K562 (cell line): ENCODE data around the gene TXLNA. TPM values are rescaled to one million over a fixed set of nuclear protein-coding genes. Genes with fewer than 3 reads are reported as not detected.

Experiments
- BMI1 ChIP-seq: fragments of 150-350 bp; IDR thresholded peaks from 2 replicates; pipeline ENCODE4 v1.6.1; 2014; ENCODE audit warnings: low read length
- C11orf30 ChIP-seq: fragments of 450-650 bp; IDR thresholded peaks from 2 replicates; pipeline ENCODE4 v1.6.1; 2016; ENCODE audit warnings: low read depth, mild to moderate bottlenecking
- CBX1 ChIP-seq: sonication (generic); IDR thresholded peaks from 2 replicates; pipeline ENCODE4 v1.6.1; 2016; ENCODE audit warnings: antibody characterized with exemption, low read depth, mild to moderate bottlenecking
- DDX20 ChIP-seq: fragments of 450-650 bp; IDR thresholded peaks from 2 replicates; pipeline ENCODE4 v1.6.1; 2016; ENCODE audit warnings: missing genetic modification characterization, low read depth, mild to moderate bottlenecking, missing compliant biosample characterization, moderate library complexity
- ETV6 ChIP-seq, 3 experiments: fragments of 150-350 bp in 1 of 3; sonication (generic) in 1 of 3; formaldehyde crosslinking in 1 of 3; IDR thresholded peaks; 2 replicates each; pipeline versions ENCODE4 v1.6.1 to v1.8.0; 2014 to 2022; ENCODE audit warnings: borderline replicate concordance in 2 of 3, low read depth in 2 of 3, antibody characterized with exemption in 1 of 3, low read length in 1 of 3, mild to moderate bottlenecking in 1 of 3, missing genetic modification reagents in 1 of 3
- EWSR1 ChIP-seq: fragments of 450-650 bp; IDR thresholded peaks from 2 replicates; pipeline ENCODE4 v1.6.1; 2018; ENCODE audit warnings: borderline replicate concordance, mild to moderate bottlenecking, low read depth, moderate library complexity; ENCODE audit not compliant: partially characterized antibody
- GABPB2 ChIP-seq: fragments of 250-450 bp; sonication (Bioruptor Pico); conservative IDR thresholded peaks from 2 replicates; pipeline ENCODE4 v1.5.1; 2021; ENCODE audit warnings: mild to moderate bottlenecking
- GATAD2A ChIP-seq: fragments of 450-650 bp; IDR thresholded peaks from 2 replicates; pipeline ENCODE4 v1.6.1; 2017
- PHF20 ChIP-seq: fragments of 450-650 bp; IDR thresholded peaks from 2 replicates; pipeline ENCODE4 v1.6.1; 2018; ENCODE audit not compliant: partially characterized antibody
- SIN3B ChIP-seq: fragments of 450-650 bp; IDR thresholded peaks from 2 replicates; pipeline ENCODE4 v1.6.1; 2017; ENCODE audit warnings: low read depth, mild to moderate bottlenecking, moderate library complexity
- ZNF324 ChIP-seq: fragments of 250-450 bp; sonication (Bioruptor Pico); IDR thresholded peaks from 2 replicates; pipeline ENCODE4 v1.4.0; 2020; ENCODE audit warnings: mild to moderate bottlenecking
- ZNF699 ChIP-seq: fragments of 250-450 bp; sonication (Bioruptor Pico); IDR thresholded peaks from 2 replicates; pipeline ENCODE4 v1.8.0; 2021; ENCODE audit warnings: mild to moderate bottlenecking, moderate library complexity; ENCODE audit not compliant: insufficient replicate concordance
- polyA plus RNA-seq, 8 experiments: library from polyadenylated mRNA; depleted of rRNA in 4 of 8; stranded (reverse) in 5 of 8; unstranded in 3 of 8; fragments of >200 nt; fragmentation: Nextera tagmentation in 2 of 8; fragmentation: Illumina TruSeq in 1 of 8; extraction: Ambion mirVana in 2 of 8; extraction: Trizol in 1 of 8; gene quantifications; 2 replicates each; pipeline versions ENCODE4 v1.2.1 to v1.2.3, GENCODE V29; 2011 to 2014; ENCODE audit warnings: inconsistent platforms in 1 of 8, missing spikeins in 1 of 8
- total RNA-seq, 7 experiments: library from RNA; depleted of rRNA in 6 of 7; stranded (reverse); fragments of >200 nt in 6 of 7; fragmentation: Illumina TruSeq in 2 of 7; extraction: Trizol in 2 of 7; gene quantifications; 2 replicates each; pipeline versions ENCODE4 v1.2.1 to v1.2.3, GENCODE V29; 2011 to 2021; ENCODE audit warnings: low replicate concordance in 1 of 7
- TF ChIP-seq, protein P1 (sequence below): IDR thresholded peaks from 3 replicates; pipeline ENCODE4 v1.6.1; 2011; ENCODE audit warnings: borderline replicate concordance, mild to moderate bottlenecking, moderate library complexity; ENCODE audit not compliant: insufficient read length; ENCODE audit errors: extremely low read depth
- TF ChIP-seq, protein P2 (sequence below): fragments of 450-650 bp; formaldehyde crosslinking; IDR thresholded peaks from 2 replicates; pipeline ENCODE4 v1.4.0; 2022; ENCODE audit warnings: missing genetic modification characterization
- TF ChIP-seq, protein P3 (sequence below): fragments of 250-450 bp; sonication (Bioruptor Pico); IDR thresholded peaks from 2 replicates; pipeline ENCODE4 v1.5.0; 2020; ENCODE audit warnings: mild to moderate bottlenecking, borderline replicate concordance
- TF ChIP-seq, protein P4 (sequence below), 3 experiments: IDR thresholded peaks in 2 of 3; conservative IDR thresholded peaks in 1 of 3; 2 replicates each; pipeline ENCODE4 v1.5.1; 2011 to 2012; ENCODE audit warnings: low read length in 3 of 3, mild to moderate bottlenecking in 3 of 3, control low read depth in 2 of 3, improper control_type of control experiment in 1 of 3, inconsistent platforms in 1 of 3, low read depth in 1 of 3, mixed read lengths in 1 of 3, moderate library complexity in 1 of 3; ENCODE audit not compliant: insufficient read depth in 2 of 3
- TF ChIP-seq, protein P5 (sequence below): sonication (generic); formaldehyde crosslinking; IDR thresholded peaks from 2 replicates; pipeline ENCODE4 v1.8.0; 2022; ENCODE audit warnings: mild to moderate bottlenecking, low read depth, missing genetic modification reagents

The TXLNA gene
- total and polyA plus RNA-seq, 9 of the 15 experiments (the other 6 are each of a cell fraction or from before 2014, with no cell fraction given), result 9.2 to 54.5 (median 39.3) TPM

DNA sequence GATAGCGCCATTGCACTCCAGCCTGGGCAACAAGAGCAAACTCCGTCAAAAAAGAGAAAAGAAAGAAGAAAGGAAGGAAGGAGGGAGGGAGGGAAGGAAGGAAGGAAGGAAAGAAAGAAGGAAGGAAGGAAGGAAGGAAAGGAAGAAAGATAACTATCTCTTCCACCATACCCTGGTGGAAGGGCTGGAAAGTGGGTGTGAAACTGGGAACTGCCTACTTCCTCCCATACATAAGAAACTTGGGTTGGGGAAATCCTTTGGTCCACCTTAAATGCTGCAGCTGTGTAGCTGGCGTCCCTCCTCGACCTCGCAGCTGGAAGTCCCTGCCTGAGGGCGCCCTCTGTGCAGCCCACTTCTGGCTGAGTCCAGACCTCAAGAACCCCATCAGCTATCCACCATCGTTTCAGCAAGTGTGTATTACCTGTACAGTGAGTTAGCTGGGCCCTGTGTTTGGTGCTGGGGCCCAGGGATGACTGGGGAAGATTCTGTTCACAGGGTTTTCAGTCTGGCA lies 62.9 kb downstream of the TXLNA start (continued):
- TF ChIP-seq DDX20 (tag) (no peak), CBX1 (no peak), EWSR1 (no peak), GATAD2A (0 out of 2 replicates have a peak, but pooled peaks have one; percentile 24), GABPB2 (no peak), PHF20 (no peak), C11orf30 (no peak), SIN3B (no peak), ZNF699 (CRISPR knock-in tag) (no peak), ZNF324 (CRISPR knock-in tag) (no peak), ETV6 (IDR thresholded peaks at IDR 0.05; ENCODE audit: borderline replicate concordance in 1 of 2, low read depth in 2 of 2, low read length in 1 of 2) (peak in 1 of 2 experiments; percentile 69; a peak in 2 of 4 replicates), ETV6 (CRISPR knock-in tag; IDR thresholded peaks at IDR 0.05; ENCODE audit: borderline replicate concordance) (no peak), BMI1 (no peak)
- TF ChIP-seq, protein P1, sequence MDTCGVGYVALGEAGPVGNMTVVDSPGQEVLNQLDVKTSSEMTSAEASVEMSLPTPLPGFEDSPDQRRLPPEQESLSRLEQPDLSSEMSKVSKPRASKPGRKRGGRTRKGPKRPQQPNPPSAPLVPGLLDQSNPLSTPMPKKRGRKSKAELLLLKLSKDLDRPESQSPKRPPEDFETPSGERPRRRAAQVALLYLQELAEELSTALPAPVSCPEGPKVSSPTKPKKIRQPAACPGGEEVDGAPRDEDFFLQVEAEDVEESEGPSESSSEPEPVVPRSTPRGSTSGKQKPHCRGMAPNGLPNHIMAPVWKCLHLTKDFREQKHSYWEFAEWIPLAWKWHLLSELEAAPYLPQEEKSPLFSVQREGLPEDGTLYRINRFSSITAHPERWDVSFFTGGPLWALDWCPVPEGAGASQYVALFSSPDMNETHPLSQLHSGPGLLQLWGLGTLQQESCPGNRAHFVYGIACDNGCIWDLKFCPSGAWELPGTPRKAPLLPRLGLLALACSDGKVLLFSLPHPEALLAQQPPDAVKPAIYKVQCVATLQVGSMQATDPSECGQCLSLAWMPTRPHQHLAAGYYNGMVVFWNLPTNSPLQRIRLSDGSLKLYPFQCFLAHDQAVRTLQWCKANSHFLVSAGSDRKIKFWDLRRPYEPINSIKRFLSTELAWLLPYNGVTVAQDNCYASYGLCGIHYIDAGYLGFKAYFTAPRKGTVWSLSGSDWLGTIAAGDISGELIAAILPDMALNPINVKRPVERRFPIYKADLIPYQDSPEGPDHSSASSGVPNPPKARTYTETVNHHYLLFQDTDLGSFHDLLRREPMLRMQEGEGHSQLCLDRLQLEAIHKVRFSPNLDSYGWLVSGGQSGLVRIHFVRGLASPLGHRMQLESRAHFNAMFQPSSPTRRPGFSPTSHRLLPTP, result no peak
- TF ChIP-seq, protein P2, sequence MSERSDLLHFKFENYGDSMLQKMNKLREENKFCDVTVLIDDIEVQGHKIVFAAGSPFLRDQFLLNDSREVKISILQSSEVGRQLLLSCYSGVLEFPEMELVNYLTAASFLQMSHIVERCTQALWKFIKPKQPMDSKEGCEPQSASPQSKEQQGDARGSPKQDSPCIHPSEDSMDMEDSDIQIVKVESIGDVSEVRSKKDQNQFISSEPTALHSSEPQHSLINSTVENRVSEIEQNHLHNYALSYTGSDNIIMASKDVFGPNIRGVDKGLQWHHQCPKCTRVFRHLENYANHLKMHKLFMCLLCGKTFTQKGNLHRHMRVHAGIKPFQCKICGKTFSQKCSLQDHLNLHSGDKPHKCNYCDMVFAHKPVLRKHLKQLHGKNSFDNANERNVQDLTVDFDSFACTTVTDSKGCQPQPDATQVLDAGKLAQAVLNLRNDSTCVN (CRISPR knock-in tag), result peak; percentile 74; the same call in 1 of the 2 replicates
- TF ChIP-seq, protein P3, sequence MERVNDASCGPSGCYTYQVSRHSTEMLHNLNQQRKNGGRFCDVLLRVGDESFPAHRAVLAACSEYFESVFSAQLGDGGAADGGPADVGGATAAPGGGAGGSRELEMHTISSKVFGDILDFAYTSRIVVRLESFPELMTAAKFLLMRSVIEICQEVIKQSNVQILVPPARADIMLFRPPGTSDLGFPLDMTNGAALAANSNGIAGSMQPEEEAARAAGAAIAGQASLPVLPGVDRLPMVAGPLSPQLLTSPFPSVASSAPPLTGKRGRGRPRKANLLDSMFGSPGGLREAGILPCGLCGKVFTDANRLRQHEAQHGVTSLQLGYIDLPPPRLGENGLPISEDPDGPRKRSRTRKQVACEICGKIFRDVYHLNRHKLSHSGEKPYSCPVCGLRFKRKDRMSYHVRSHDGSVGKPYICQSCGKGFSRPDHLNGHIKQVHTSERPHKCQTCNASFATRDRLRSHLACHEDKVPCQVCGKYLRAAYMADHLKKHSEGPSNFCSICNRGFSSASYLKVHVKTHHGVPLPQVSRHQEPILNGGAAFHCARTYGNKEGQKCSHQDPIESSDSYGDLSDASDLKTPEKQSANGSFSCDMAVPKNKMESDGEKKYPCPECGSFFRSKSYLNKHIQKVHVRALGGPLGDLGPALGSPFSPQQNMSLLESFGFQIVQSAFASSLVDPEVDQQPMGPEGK (CRISPR knock-in tag), result no peak
- TF ChIP-seq, protein P4, sequence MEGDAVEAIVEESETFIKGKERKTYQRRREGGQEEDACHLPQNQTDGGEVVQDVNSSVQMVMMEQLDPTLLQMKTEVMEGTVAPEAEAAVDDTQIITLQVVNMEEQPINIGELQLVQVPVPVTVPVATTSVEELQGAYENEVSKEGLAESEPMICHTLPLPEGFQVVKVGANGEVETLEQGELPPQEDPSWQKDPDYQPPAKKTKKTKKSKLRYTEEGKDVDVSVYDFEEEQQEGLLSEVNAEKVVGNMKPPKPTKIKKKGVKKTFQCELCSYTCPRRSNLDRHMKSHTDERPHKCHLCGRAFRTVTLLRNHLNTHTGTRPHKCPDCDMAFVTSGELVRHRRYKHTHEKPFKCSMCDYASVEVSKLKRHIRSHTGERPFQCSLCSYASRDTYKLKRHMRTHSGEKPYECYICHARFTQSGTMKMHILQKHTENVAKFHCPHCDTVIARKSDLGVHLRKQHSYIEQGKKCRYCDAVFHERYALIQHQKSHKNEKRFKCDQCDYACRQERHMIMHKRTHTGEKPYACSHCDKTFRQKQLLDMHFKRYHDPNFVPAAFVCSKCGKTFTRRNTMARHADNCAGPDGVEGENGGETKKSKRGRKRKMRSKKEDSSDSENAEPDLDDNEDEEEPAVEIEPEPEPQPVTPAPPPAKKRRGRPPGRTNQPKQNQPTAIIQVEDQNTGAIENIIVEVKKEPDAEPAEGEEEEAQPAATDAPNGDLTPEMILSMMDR (IDR thresholded peaks at IDR 0.05 in 2 of 3, conservative IDR thresholded peaks at IDR 0.05 in 1 of 3; ENCODE audit: insufficient read depth in 2 of 3, low read depth in 1 of 3, low read length in 3 of 3), result no peak
- TF ChIP-seq, protein P5, sequence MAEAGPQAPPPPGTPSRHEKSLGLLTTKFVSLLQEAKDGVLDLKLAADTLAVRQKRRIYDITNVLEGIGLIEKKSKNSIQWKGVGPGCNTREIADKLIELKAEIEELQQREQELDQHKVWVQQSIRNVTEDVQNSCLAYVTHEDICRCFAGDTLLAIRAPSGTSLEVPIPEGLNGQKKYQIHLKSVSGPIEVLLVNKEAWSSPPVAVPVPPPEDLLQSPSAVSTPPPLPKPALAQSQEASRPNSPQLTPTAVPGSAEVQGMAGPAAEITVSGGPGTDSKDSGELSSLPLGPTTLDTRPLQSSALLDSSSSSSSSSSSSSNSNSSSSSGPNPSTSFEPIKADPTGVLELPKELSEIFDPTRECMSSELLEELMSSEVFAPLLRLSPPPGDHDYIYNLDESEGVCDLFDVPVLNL (CRISPR knock-in tag), result no peak
